ENCODE measurements around the gene CCDC13. TPM values are rescaled to one million over a fixed set of nuclear protein-coding genes. Genes with fewer than 3 reads are reported as not detected.

CCDC13 gene
- total RNA-seq, 1 donor from 2014 or later: not detected

GRCh38 chr3:42786212-42786611 lies 13.2 kb upstream of the CCDC13 start:
- no peak for DNase-seq (ENCODE audit: low spot score)
- H3K4me1 Mint-ChIP-seq (ENCODE audit: low read depth): peaks cover 8% of the 10 kb centered on the region
- peaks cover 35% of the 10 kb centered on the region for H3K36me3 Mint-ChIP-seq (ENCODE audit: low read depth)
- H3K9me3 Mint-ChIP-seq: no peaks in the 10 kb centered on the region
- intact Hi-C loops (cut with micrococcal nuclease): no loop called here
- no peak overlapping the region for H3K4me3 Mint-ChIP-seq (ENCODE audit: low read depth)
- H3K27ac Mint-ChIP-seq: no peak overlapping the region
- no peaks in the 10 kb centered on the region for H3K27me3 Mint-ChIP-seq (ENCODE audit: low read depth)

GRCh38 chr3:42780892-42781700 lies 8.0 kb upstream of the CCDC13 start:
- no peaks in the 10 kb centered on the region for H3K27me3 Mint-ChIP-seq (ENCODE audit: low read depth)
- H3K27ac Mint-ChIP-seq: no peak overlapping the region
- H3K4me1 Mint-ChIP-seq (ENCODE audit: low read depth): peaks cover 2% of the 10 kb centered on the region
- H3K4me3 Mint-ChIP-seq (ENCODE audit: low read depth): no peak overlapping the region
- no peaks in the 10 kb centered on the region for H3K9me3 Mint-ChIP-seq
- intact Hi-C loops (cut with micrococcal nuclease): loop anchor here (1.0 to 2.0 kb wide), 3 partner anchors 50 to 100 kb away; no protein-coding TSS in a partner anchor
- peaks cover 16% of the 10 kb centered on the region for H3K36me3 Mint-ChIP-seq (ENCODE audit: low read depth)
- DNase-seq (ENCODE audit: low spot score): no peak

- Mint-ChIP-seq H3K36me3 (ENCODE audit: low read depth) (peaks cover 9% of the 10 kb centered on the region), H3K4me1 (ENCODE audit: low read depth) (peaks cover 2% of the 10 kb centered on the region), H3K4me3 (ENCODE audit: low read depth) (no peak overlapping the region), H3K27me3 (ENCODE audit: low read depth) (no peaks in the 10 kb centered on the region), H3K9me3 (no peaks in the 10 kb centered on the region), H3K27ac (no peak overlapping the region)
- intact Hi-C loops (cut with micrococcal nuclease): loop anchor here (2.0 kb wide), 2 partner anchors 50 to 58 kb away; no protein-coding TSS in a partner anchor
- DNase-seq (ENCODE audit: low spot score): no peak
Observed at GRCh38 chr3:42780398-42780797, 7.3 kb upstream of the CCDC13 start.

GRCh38 chr3:42778644-42779043 lies 5.6 kb upstream of the CCDC13 start:
- no peak for DNase-seq (ENCODE audit: low spot score)
- intact Hi-C loops (cut with micrococcal nuclease): no loop called here
- H3K36me3 Mint-ChIP-seq (ENCODE audit: low read depth): peaks cover 9% of the 10 kb centered on the region
- H3K9me3 Mint-ChIP-seq: no peaks in the 10 kb centered on the region
- peaks cover 2% of the 10 kb centered on the region for H3K4me1 Mint-ChIP-seq (ENCODE audit: low read depth)
- H3K27me3 Mint-ChIP-seq (ENCODE audit: low read depth): no peaks in the 10 kb centered on the region
- no peak overlapping the region for H3K27ac Mint-ChIP-seq
- H3K4me3 Mint-ChIP-seq (ENCODE audit: low read depth): no peak overlapping the region

- Mint-ChIP-seq H3K9me3 (no peaks in the 10 kb centered on the region), H3K36me3 (ENCODE audit: low read depth) (no peaks in the 10 kb centered on the region), H3K27me3 (ENCODE audit: low read depth) (peaks cover 9% of the 10 kb centered on the region), H3K4me1 (ENCODE audit: low read depth) (peaks cover 9% of the 10 kb centered on the region), H3K27ac (peak overlapping the region; percentile 74), H3K4me3 (ENCODE audit: low read depth) (peak overlapping the region; percentile 86)
- intact Hi-C loops (cut with micrococcal nuclease): loop anchor here (1.0 to 2.0 kb wide), 3 partner anchors 31 to 191 kb away; partner anchors contain the start of gene HIGD1A
- no peak for DNase-seq (ENCODE audit: low spot score)
Observed at GRCh38 chr3:42773409-42773751, 327 bp upstream of the CCDC13 start.

- intact Hi-C loops (cut with micrococcal nuclease): no loop called here
- Mint-ChIP-seq H3K27ac (no peak overlapping the region), H3K4me1 (ENCODE audit: low read depth) (peaks cover 9% of the 10 kb centered on the region), H3K4me3 (ENCODE audit: low read depth) (peak overlapping the region; percentile 51), H3K36me3 (ENCODE audit: low read depth) (no peaks in the 10 kb centered on the region), H3K27me3 (ENCODE audit: low read depth) (peaks cover 17% of the 10 kb centered on the region), H3K9me3 (no peaks in the 10 kb centered on the region)
- no peak for DNase-seq (ENCODE audit: low spot score)
Observed at GRCh38 chr3:42771271-42771670, 1.8 kb downstream of the CCDC13 start.

- no peak for DNase-seq (ENCODE audit: low spot score)
- Mint-ChIP-seq H3K27me3 (ENCODE audit: low read depth) (peaks cover 22% of the 10 kb centered on the region), H3K4me3 (ENCODE audit: low read depth) (no peak overlapping the region), H3K4me1 (ENCODE audit: low read depth) (peaks cover 9% of the 10 kb centered on the region), H3K9me3 (no peaks in the 10 kb centered on the region), H3K36me3 (ENCODE audit: low read depth) (no peaks in the 10 kb centered on the region), H3K27ac (no peak overlapping the region)
- intact Hi-C loops (cut with micrococcal nuclease): no loop called here
Observed at GRCh38 chr3:42769477-42770131, 3.4 kb downstream of the CCDC13 start.

- Mint-ChIP-seq H3K27me3 (ENCODE audit: low read depth) (peaks cover 15% of the 10 kb centered on the region), H3K4me1 (ENCODE audit: low read depth) (no peaks in the 10 kb centered on the region), H3K9me3 (no peaks in the 10 kb centered on the region), H3K27ac (no peak overlapping the region), H3K36me3 (ENCODE audit: low read depth) (no peaks in the 10 kb centered on the region), H3K4me3 (ENCODE audit: low read depth) (no peak overlapping the region)
- DNase-seq (ENCODE audit: low spot score): no peak
- intact Hi-C loops (cut with micrococcal nuclease): no loop called here
Observed at GRCh38 chr3:42764561-42765295, 8.3 kb downstream of the CCDC13 start.

- no peak for DNase-seq (ENCODE audit: low spot score)
- Mint-ChIP-seq H3K4me3 (ENCODE audit: low read depth) (no peak overlapping the region), H3K4me1 (ENCODE audit: low read depth) (no peaks in the 10 kb centered on the region), H3K27me3 (ENCODE audit: low read depth) (peaks cover 17% of the 10 kb centered on the region), H3K36me3 (ENCODE audit: low read depth) (no peaks in the 10 kb centered on the region), H3K27ac (no peak overlapping the region), H3K9me3 (no peaks in the 10 kb centered on the region)
- intact Hi-C loops (cut with micrococcal nuclease): no loop called here
Observed at GRCh38 chr3:42764115-42764514, 8.9 kb downstream of the CCDC13 start.

- Mint-ChIP-seq H3K27me3 (ENCODE audit: low read depth) (peaks cover 23% of the 10 kb centered on the region), H3K4me1 (ENCODE audit: low read depth) (no peaks in the 10 kb centered on the region), H3K27ac (no peak overlapping the region), H3K4me3 (ENCODE audit: low read depth) (no peak overlapping the region), H3K36me3 (ENCODE audit: low read depth) (no peaks in the 10 kb centered on the region), H3K9me3 (no peaks in the 10 kb centered on the region)
- intact Hi-C loops (cut with micrococcal nuclease): no loop called here
- no peak for DNase-seq (ENCODE audit: low spot score)
Observed at GRCh38 chr3:42763021-42763420, 10.0 kb downstream of the CCDC13 start.

GRCh38 chr3:42762046-42762724 lies 10.9 kb downstream of the CCDC13 start:
- Mint-ChIP-seq H3K4me1 (ENCODE audit: low read depth) (no peaks in the 10 kb centered on the region), H3K27ac (no peak overlapping the region), H3K4me3 (ENCODE audit: low read depth) (no peak overlapping the region), H3K27me3 (ENCODE audit: low read depth) (peaks cover 24% of the 10 kb centered on the region), H3K9me3 (no peaks in the 10 kb centered on the region), H3K36me3 (ENCODE audit: low read depth) (no peaks in the 10 kb centered on the region)
- intact Hi-C loops (cut with micrococcal nuclease): no loop called here
- no peak for DNase-seq (ENCODE audit: low spot score)

GRCh38 chr3:42758126-42758525 lies 14.9 kb downstream of the CCDC13 start:
- Mint-ChIP-seq H3K4me3 (ENCODE audit: low read depth) (no peak overlapping the region), H3K27me3 (ENCODE audit: low read depth) (peaks cover 18% of the 10 kb centered on the region)
- intact Hi-C loops (cut with micrococcal nuclease): no loop called here

More at GRCh38 chr3:42758126-42758525, 14.9 kb downstream of the CCDC13 start:
- Mint-ChIP-seq H3K36me3 (ENCODE audit: low read depth) (no peaks in the 10 kb centered on the region), H3K9me3 (no peaks in the 10 kb centered on the region), H3K27ac (no peak overlapping the region), H3K4me1 (ENCODE audit: low read depth) (no peaks in the 10 kb centered on the region)
- no peak for DNase-seq (ENCODE audit: low spot score)
